Vagina (tissue), 2 donors: ENCODE data around the gene SH3RF1. TPM values are rescaled to one million over a fixed set of nuclear protein-coding genes. Genes with fewer than 3 reads are reported as not detected.

Source experiments
- DNase-seq, 2 donors: peaks; one replicate each; pipeline ENCODE4 v3.0.0-alpha.2; 2017; ENCODE audit errors: extremely low spot score in 2 of 2
- H3K27ac ChIP-seq: fragments of 200-600 bp; sonication (generic); one replicate; pipeline ENCODE4 v1.5.1; 2019
- H3K27me3 ChIP-seq: fragments of 200-600 bp; sonication (generic); one replicate; pipeline ENCODE4 v1.5.1; 2019
- H3K36me3 ChIP-seq, 2 donors: fragments of 200-600 bp; sonication (generic); one replicate each; pipeline ENCODE4 v1.5.1; 2017 to 2019
- H3K4me1 ChIP-seq: fragments of 200-600 bp; sonication (generic); one replicate; pipeline ENCODE4 v1.5.1; 2019
- H3K4me3 ChIP-seq, 2 donors: fragments of 200-600 bp; sonication (generic); 1 replicate in 1 of 2; 2 replicates in 1 of 2; pipeline ENCODE4 v1.5.1; 2016 to 2019
- H3K9me3 ChIP-seq: fragments of 200-600 bp; sonication (generic); one replicate; pipeline ENCODE4 v1.5.1; 2019
- CTCF ChIP-seq, 3 experiments: fragments of 450-650 bp in 2 of 3; fragments of 200-600 bp in 1 of 3; sonication (generic) in 1 of 3; IDR thresholded peaks; one replicate each; pipeline ENCODE4 v1.5.1; 2017 to 2019; ENCODE audit warnings: antibody characterized with exemption in 3 of 3, mild to moderate bottlenecking in 2 of 3, moderate library complexity in 2 of 3
- POLR2A ChIP-seq, 2 donors: fragments of 450-650 bp; IDR thresholded peaks; one replicate each; pipeline ENCODE4 v1.6.1; 2017; ENCODE audit warnings: antibody characterized with exemption in 2 of 2, mild to moderate bottlenecking in 2 of 2, moderate library complexity in 2 of 2
- POLR2AphosphoS5 ChIP-seq, 2 donors: sonication (generic); formaldehyde crosslinking; IDR thresholded peaks; one replicate each; pipeline ENCODE4 v1.9.0; 2017; ENCODE audit warnings: antibody characterized with exemption in 2 of 2, mild to moderate bottlenecking in 2 of 2, low read depth in 1 of 2; ENCODE audit not compliant: insufficient read depth in 1 of 2
- intact Hi-C: fragments of 100-400 bp; cut with DNase I; formaldehyde crosslinking; loops from one replicate; pipeline ENCODE4 v1.15.1; 2023
- total RNA-seq: library from RNA; depleted of rRNA; stranded (reverse); fragments of >200 nt; gene quantifications from one replicate; pipeline ENCODE4 v1.2.3, GENCODE V29; 2016

Gene SH3RF1
- total RNA-seq, 1 donor from 2014 or later = 16.0 TPM

GRCh38 chr4:169105620-169106019 is 165.1 kb downstream of the SH3RF1 start:
- intact Hi-C loops = no loop called here

GRCh38 chr4:169103966-169104412 is 166.8 kb downstream of the SH3RF1 start:
- TF ChIP-seq CTCF (IDR thresholded peaks at IDR 0.05) = no peak
- no peak for TF ChIP-seq POLR2A (IDR thresholded peaks at IDR 0.05)
- TF ChIP-seq POLR2AphosphoS5 (IDR thresholded peaks at IDR 0.05; ENCODE audit: insufficient read depth in 1 of 2, low read depth in 1 of 2) = no peak
- intact Hi-C loops = no loop called here
- no peak overlapping the region for H3K4me3 ChIP-seq
- peaks cover 38% of the 10 kb centered on the region for H3K4me1 ChIP-seq
- no peak for DNase-seq
- H3K27me3 ChIP-seq = no peaks in the 10 kb centered on the region
- peaks cover 0 to 8% of the 10 kb centered on the region in 2 donors for H3K36me3 ChIP-seq
- H3K9me3 ChIP-seq = no peaks in the 10 kb centered on the region
- H3K27ac ChIP-seq = no peak overlapping the region

More at GRCh38 chr4:169105620-169106019, 165.1 kb downstream of the SH3RF1 start:
- TF ChIP-seq CTCF (IDR thresholded peaks at IDR 0.05) (no peak), POLR2AphosphoS5 (IDR thresholded peaks at IDR 0.05; ENCODE audit: insufficient read depth in 1 of 2, low read depth in 1 of 2) (no peak), POLR2A (IDR thresholded peaks at IDR 0.05) (no peak)
- DNase-seq = no peak
- no peak overlapping the region for H3K4me3 ChIP-seq
- no peaks in the 10 kb centered on the region for H3K9me3 ChIP-seq
- peaks cover 0 to 8% of the 10 kb centered on the region in 2 donors for H3K36me3 ChIP-seq
- no peaks in the 10 kb centered on the region for H3K27me3 ChIP-seq
- no peak overlapping the region for H3K27ac ChIP-seq
- peaks cover 25% of the 10 kb centered on the region for H3K4me1 ChIP-seq

GRCh38 chr4:169102026-169102425 is 168.7 kb downstream of the SH3RF1 start:
- Histone ChIP-seq H3K27me3 (no peaks in the 10 kb centered on the region), H3K4me3 (no peak overlapping the region), H3K27ac (peak overlapping the region; percentile 83), H3K9me3 (no peaks in the 10 kb centered on the region), H3K4me1 (peaks cover 46% of the 10 kb centered on the region), H3K36me3 (peaks cover 0 to 16% of the 10 kb centered on the region in 2 donors)
- no peak for TF ChIP-seq CTCF (IDR thresholded peaks at IDR 0.05)
- no peak for TF ChIP-seq POLR2AphosphoS5 (IDR thresholded peaks at IDR 0.05; ENCODE audit: insufficient read depth in 1 of 2, low read depth in 1 of 2)
- no peak for TF ChIP-seq POLR2A (IDR thresholded peaks at IDR 0.05)
- intact Hi-C loops = no loop called here
- DNase-seq = no peak

DNA sequence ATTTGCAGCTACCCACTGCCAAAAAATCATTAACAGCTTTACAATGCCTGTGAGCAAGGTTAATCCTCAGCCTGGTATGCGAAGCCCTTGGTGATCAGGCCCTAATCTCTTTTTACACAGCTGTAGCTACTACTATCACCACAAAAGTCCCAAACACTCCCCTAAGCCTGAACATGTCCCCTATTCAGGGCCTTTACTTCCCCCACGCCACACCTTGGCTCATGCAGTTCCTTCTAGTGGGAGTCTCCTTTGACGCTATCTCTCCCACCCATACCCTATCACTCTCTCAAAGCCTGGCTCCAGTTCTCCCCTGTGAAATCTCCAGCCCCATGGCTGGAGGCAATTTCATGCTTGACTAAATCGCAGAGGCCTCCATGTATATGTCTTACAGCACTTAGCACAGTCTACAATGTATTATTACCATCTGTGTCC is 170.1 kb downstream of the SH3RF1 start:
- no peak overlapping the region for H3K4me3 ChIP-seq
- peaks cover 46% of the 10 kb centered on the region for H3K4me1 ChIP-seq
- intact Hi-C loops = no loop called here
- DNase-seq = no peak
- H3K27me3 ChIP-seq = no peaks in the 10 kb centered on the region
- H3K27ac ChIP-seq = peak overlapping the region; percentile 83
- TF ChIP-seq POLR2A (IDR thresholded peaks at IDR 0.05) (no peak), CTCF (IDR thresholded peaks at IDR 0.05) (no peak), POLR2AphosphoS5 (IDR thresholded peaks at IDR 0.05; ENCODE audit: insufficient read depth in 1 of 2, low read depth in 1 of 2) (no peak)
- H3K36me3 ChIP-seq = peaks cover 0 to 8% of the 10 kb centered on the region in 2 donors
- H3K9me3 ChIP-seq = no peaks in the 10 kb centered on the region

GRCh38 chr4:169099771-169100180 is 171.0 kb downstream of the SH3RF1 start:
- no peak for DNase-seq
- Histone ChIP-seq H3K4me1 (peaks cover 46% of the 10 kb centered on the region), H3K4me3 (no peak overlapping the region), H3K9me3 (no peaks in the 10 kb centered on the region), H3K27me3 (no peaks in the 10 kb centered on the region), H3K27ac (peak overlapping the region; percentile 83), H3K36me3 (peaks cover 0 to 8% of the 10 kb centered on the region in 2 donors)
- no peak for TF ChIP-seq POLR2A (IDR thresholded peaks at IDR 0.05)
- TF ChIP-seq POLR2AphosphoS5 (IDR thresholded peaks at IDR 0.05; ENCODE audit: insufficient read depth in 1 of 2, low read depth in 1 of 2) = peak in 1 of 2 donors; percentile 81
- intact Hi-C loops = no loop called here
